GM12801 (cell line): ENCODE results near the gene TLCD4.

Source experiments
- TF ChIP-seq, protein P1 (sequence below): IDR thresholded peaks from one replicate; pipeline ENCODE4 v1.5.1; 2011; ENCODE audit warnings: control low read depth; ENCODE audit not compliant: insufficient read length; ENCODE audit errors: extremely low read depth

TLCD4 gene

GRCh38 chr1:95154096-95154495, 36.9 kb downstream of the TLCD4 start:
- TF ChIP-seq, protein P1, sequence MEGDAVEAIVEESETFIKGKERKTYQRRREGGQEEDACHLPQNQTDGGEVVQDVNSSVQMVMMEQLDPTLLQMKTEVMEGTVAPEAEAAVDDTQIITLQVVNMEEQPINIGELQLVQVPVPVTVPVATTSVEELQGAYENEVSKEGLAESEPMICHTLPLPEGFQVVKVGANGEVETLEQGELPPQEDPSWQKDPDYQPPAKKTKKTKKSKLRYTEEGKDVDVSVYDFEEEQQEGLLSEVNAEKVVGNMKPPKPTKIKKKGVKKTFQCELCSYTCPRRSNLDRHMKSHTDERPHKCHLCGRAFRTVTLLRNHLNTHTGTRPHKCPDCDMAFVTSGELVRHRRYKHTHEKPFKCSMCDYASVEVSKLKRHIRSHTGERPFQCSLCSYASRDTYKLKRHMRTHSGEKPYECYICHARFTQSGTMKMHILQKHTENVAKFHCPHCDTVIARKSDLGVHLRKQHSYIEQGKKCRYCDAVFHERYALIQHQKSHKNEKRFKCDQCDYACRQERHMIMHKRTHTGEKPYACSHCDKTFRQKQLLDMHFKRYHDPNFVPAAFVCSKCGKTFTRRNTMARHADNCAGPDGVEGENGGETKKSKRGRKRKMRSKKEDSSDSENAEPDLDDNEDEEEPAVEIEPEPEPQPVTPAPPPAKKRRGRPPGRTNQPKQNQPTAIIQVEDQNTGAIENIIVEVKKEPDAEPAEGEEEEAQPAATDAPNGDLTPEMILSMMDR, result no peak
